ENCODE results near the gene RBM10. TPM values are rescaled to one million over a fixed set of nuclear protein-coding genes. Genes with fewer than 3 reads are reported as not detected.

Gene RBM10
- total RNA-seq, 1 experiment from 2014 or later: 56.9 TPM

DNA sequence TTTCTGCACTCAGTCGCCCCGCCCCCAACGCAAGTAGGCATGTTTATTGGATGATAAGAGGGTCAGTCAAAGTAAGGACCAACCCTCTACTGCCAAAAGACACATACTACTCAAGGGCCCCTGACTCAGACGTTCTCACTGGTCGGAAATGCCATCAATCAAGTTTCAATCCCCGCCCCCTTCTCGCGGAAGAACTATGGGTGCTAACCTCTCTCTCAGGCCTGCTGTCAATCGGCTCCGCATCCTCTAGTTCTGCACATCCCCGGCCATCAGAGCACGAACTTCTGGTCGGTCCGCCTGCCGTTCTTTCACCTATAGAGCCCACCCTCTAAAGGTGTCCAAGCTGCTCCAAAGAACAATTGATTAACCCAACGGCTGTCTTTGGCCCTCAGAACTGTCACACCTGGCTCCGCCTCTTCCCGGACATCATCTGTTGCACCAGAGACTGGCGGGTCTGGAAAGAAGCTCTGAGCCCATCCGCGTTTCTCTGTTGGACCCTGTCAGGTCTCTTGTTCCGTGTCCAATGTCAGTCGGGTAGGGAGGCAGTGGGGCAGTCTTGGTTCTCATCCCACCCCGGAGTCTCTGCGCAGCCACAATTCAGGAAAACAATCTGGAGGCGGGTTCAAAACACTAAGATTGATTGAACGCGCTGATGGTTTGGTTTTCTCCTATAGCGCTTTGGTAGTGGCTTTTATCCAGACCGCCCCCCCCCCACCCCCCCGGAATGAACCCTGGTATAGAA, 15.7 kb upstream of the RBM10 start:
- Histone ChIP-seq H3K36me3 (ENCODE audit: control insufficient read depth in 1 of 2, insufficient read depth in 2 of 2, low read length in 2 of 2) (no peaks in the 10 kb centered on the region), H4K20me1 (ENCODE audit: insufficient read depth) (no peaks in the 10 kb centered on the region), H3K9me3 (ENCODE audit: control insufficient read depth in 1 of 2, insufficient read depth in 1 of 2, low read depth in 1 of 2, low read length in 2 of 2) (no peaks in the 10 kb centered on the region), H3K4me3 (replicated peaks in 1 of 2; ENCODE audit: low read depth in 1 of 2, low read length in 2 of 2) (peak overlapping the region; percentile 59 to 65), H3K9me2 (ENCODE audit: insufficient read depth) (no peaks in the 10 kb centered on the region), H3K9ac (ENCODE audit: low read length) (peak overlapping the region; percentile 43), H3K27me3 (ENCODE audit: insufficient read depth, low read length) (no peaks in the 10 kb centered on the region), H2AFZ (ENCODE audit: low read depth, low read length, poor library complexity, severe bottlenecking) (peak overlapping the region; percentile 61), H3K4me2 (ENCODE audit: low read length) (peak overlapping the region; percentile 78), H3K27ac (ENCODE audit: low read depth, low read length) (peak overlapping the region; percentile 47), H3K4me1 (ENCODE audit: control insufficient read depth in 1 of 2, insufficient read depth in 2 of 2, low read length in 2 of 2) (0 out of 4 replicates have a peak, but pooled peaks cover 0 to 2% of the 10 kb centered on the region in 2 experiments), H3K79me2 (ENCODE audit: insufficient read depth, low read length) (no peaks in the 10 kb centered on the region)
- intact Hi-C loops (cut with micrococcal nuclease): no loop called here
- DNase-seq (ENCODE audit: low read depth, low spot score) (peak; percentile 88), ATAC-seq (peak; percentile 99)
- RAD21 ChIA-PET (ENCODE audit: low non-redundant PET in 1 of 2, low total read pairs in 2 of 2, uncharacterized antibody in 2 of 2, unreplicated experiment in 2 of 2): no interaction called here
- BruUV-seq (replicated peaks): TSS peak; percentile 65
- CTCF ChIA-PET: interaction anchor here (2.2 kb wide), 1 partner anchor 16 kb away, joined by 8 read pairs; the partner anchor contains the start of genes NDUFB11 and RBM10
- TF ChIP-seq SP1 (IDR thresholded peaks at IDR 0.05; ENCODE audit: low read depth) (peak; percentile 99), TCF7L2 (IDR thresholded peaks at IDR 0.05; ENCODE audit: borderline replicate concordance, extremely low read depth, insufficient read depth, insufficient read length) (peak; percentile 35), ZFX (IDR thresholded peaks at IDR 0.05) (peak; percentile 44), EZH2phosphoT487 (IDR thresholded peaks at IDR 0.05; ENCODE audit: borderline replicate concordance) (no peak), POLR2AphosphoS5 (IDR thresholded peaks at IDR 0.05; ENCODE audit: low read depth, low read length) (peak; percentile 58), ELF1 (IDR thresholded peaks at IDR 0.05; ENCODE audit: borderline replicate concordance, low read depth) (0 out of 2 replicates have a peak, but pooled peaks have one; percentile 13)
- POLR2A ChIA-PET: interaction anchor here (0.8 to 1.7 kb wide), 2 partner anchors 15 to 36 kb away, joined by 4 to 7 read pairs; partner anchors contain the start of genes NDUFB11 and RBM10

DNA sequence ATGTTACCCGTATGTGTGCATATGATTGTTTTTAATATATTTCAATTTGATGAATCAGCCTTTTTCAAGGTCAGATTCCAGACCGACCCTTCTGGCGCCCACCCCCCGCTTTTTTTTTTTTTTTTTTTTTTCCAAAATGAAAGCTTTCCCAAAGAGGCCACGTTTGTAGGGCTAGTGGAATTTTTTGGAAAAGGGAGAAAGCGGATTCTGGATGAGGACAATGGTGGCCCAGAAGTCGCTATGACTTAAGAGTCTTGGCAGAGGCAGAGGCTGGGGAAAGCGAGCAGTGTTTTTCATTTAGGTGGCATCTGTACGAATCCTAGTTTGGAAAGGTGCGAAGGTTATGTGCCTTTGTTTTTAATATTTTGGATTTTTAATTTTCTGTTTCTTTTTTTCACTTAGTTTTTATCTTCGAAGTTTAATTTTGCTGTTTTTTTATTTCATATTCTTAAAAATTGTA, 15.1 kb upstream of the RBM10 start:
- CTCF ChIA-PET: interaction anchor here (2.2 kb wide), 1 partner anchor 15 kb away, joined by 8 read pairs; the partner anchor contains the start of genes NDUFB11 and RBM10
- Histone ChIP-seq H3K79me2 (ENCODE audit: insufficient read depth, low read length) (no peaks in the 10 kb centered on the region), H3K4me3 (replicated peaks in 1 of 2; ENCODE audit: low read depth in 1 of 2, low read length in 2 of 2) (peak overlapping the region; percentile 59 to 65), H3K27me3 (ENCODE audit: insufficient read depth, low read length) (no peaks in the 10 kb centered on the region), H3K4me1 (ENCODE audit: control insufficient read depth in 1 of 2, insufficient read depth in 2 of 2, low read length in 2 of 2) (peaks cover 0 to 4% of the 10 kb centered on the region in 2 experiments; a peak in 2 of 4 replicates), H4K20me1 (ENCODE audit: insufficient read depth) (no peaks in the 10 kb centered on the region), H3K9ac (ENCODE audit: low read length) (peak overlapping the region; percentile 32; the same call in 1 of the 2 replicates), H3K27ac (ENCODE audit: low read depth, low read length) (no peak overlapping the region), H3K4me2 (ENCODE audit: low read length) (peak overlapping the region; percentile 78), H2AFZ (ENCODE audit: low read depth, low read length, poor library complexity, severe bottlenecking) (no peak overlapping the region), H3K9me3 (ENCODE audit: control insufficient read depth in 1 of 2, insufficient read depth in 1 of 2, low read depth in 1 of 2, low read length in 2 of 2) (no peaks in the 10 kb centered on the region), H3K36me3 (ENCODE audit: control insufficient read depth in 1 of 2, insufficient read depth in 2 of 2, low read length in 2 of 2) (no peaks in the 10 kb centered on the region), H3K9me2 (ENCODE audit: insufficient read depth) (no peaks in the 10 kb centered on the region)
- TF ChIP-seq CBX3 (IDR thresholded peaks at IDR 0.05; ENCODE audit: low read depth): no peak
- ATAC-seq (no peak), DNase-seq (ENCODE audit: low read depth, low spot score) (no peak)
- no TSS peak for BruUV-seq (replicated peaks)
- intact Hi-C loops (cut with micrococcal nuclease): no loop called here
- RAD21 ChIA-PET (ENCODE audit: low non-redundant PET in 1 of 2, low total read pairs in 2 of 2, uncharacterized antibody in 2 of 2, unreplicated experiment in 2 of 2): no interaction called here
- POLR2A ChIA-PET: interaction anchor here (1.3 to 1.7 kb wide), 2 partner anchors 15 kb away, joined by 7 read pairs; partner anchors contain the start of genes NDUFB11 and RBM10
